NCI-H748 treated with DMSO at 0.1 percent for 48 hours (cell line): Measurements from ENCODE around the gene GMPS.
"Not testable (repeated sequence)": the region's sequence is repeated elsewhere in the genome, so short reads cannot be mapped to it uniquely, and the experiment has no call there.

ENCODE experiments used
- DNase-seq: peaks from one replicate; lab custom pipeline; 2025; lab: John Stamatoyannopoulos, UW

The GMPS gene

GRCh38 chr3:155870133-155870944 is at the start of gene GMPS:
GMPS (plus strand) TSS chr3:155870650; CDS start chr3:155870871, 221 bp downstream.
- DNase-seq, result peak; percentile 66

- DNase-seq, result not testable (repeated sequence)
These were observed 41.9 kb upstream of the GMPS start for GRCh38 chr3:155828490-155829098.

- no peak for DNase-seq
These were observed 34.9 kb upstream of the GMPS start for GRCh38 chr3:155835341-155836071.

- DNase-seq, result no peak
These were observed 26.9 kb upstream of the GMPS start for GRCh38 chr3:155843569-155843968.

GRCh38 chr3:155846119-155846518 is 24.3 kb upstream of the GMPS start:
- DNase-seq, result no peak

- DNase-seq, result no peak
These were observed 22.5 kb upstream of the GMPS start for GRCh38 chr3:155847993-155848392.

GRCh38 chr3:155849404-155849803 is 21.0 kb upstream of the GMPS start:
- DNase-seq, result not testable (repeated sequence)

- DNase-seq, result no peak
These were observed 18.1 kb upstream of the GMPS start for GRCh38 chr3:155852341-155852740.

GRCh38 chr3:155853214-155854140 is 17.0 kb upstream of the GMPS start:
- no peak for DNase-seq

GRCh38 chr3:155854141-155854940 is 16.1 kb upstream of the GMPS start, which contains the start of gene SLC33A1:
SLC33A1 (minus strand) TSS chr3:155854427; CDS start chr3:155853997, 430 bp downstream.
- DNase-seq, result peak; percentile 90

GRCh38 chr3:155859859-155860258 is 10.6 kb upstream of the GMPS start:
- DNase-seq, result no peak

GRCh38 chr3:155860424-155860823 is 10.0 kb upstream of the GMPS start:
- not testable (repeated sequence) for DNase-seq

GRCh38 chr3:155861476-155862183 is 8.8 kb upstream of the GMPS start:
- DNase-seq, result no peak

- not testable (repeated sequence) for DNase-seq
These were observed 8.0 kb upstream of the GMPS start for GRCh38 chr3:155862290-155862982.

- no peak for DNase-seq
These were observed 7.2 kb upstream of the GMPS start for GRCh38 chr3:155863072-155863784.

GRCh38 chr3:155869691-155870090 is 759 bp upstream of the GMPS start:
- DNase-seq, result no peak

GRCh38 chr3:155870945-155871745 is 695 bp downstream of the GMPS start:
- no peak for DNase-seq

- no peak for DNase-seq
These were observed 1.3 kb downstream of the GMPS start for GRCh38 chr3:155871746-155872158.
